Panc1 (cell line): Measurements from ENCODE around the gene PTGS2. TPM values are rescaled to one million over a fixed set of nuclear protein-coding genes. Genes with fewer than 3 reads are reported as not detected.
A peak's percentile ranks its signal among the peaks of the same experiment; 100 is the strongest.

ENCODE experiments used
- ATAC-seq: fragments of 200-7000 bp; cut with Tn5 transposase; 2 replicates; pipeline ENCODE4 v1.9.1; 2020; ENCODE audit warnings: mild to moderate bottlenecking, moderate library complexity
- BruUV-seq: library from RNA; stranded (reverse); fragments of 400-500 nt; replicated peaks from 2 replicates; lab custom pipeline; 2021; lab: Mats Ljungman, UMichigan
- CTCF ChIA-PET: fragments of 300-600 bp; sonication (Branson Sonifier 250); formaldehyde crosslinking; loops from one replicate; lab custom pipeline; 2022; ENCODE audit warnings: antibody characterized with exemption; lab: Charles Lee
- POLR2A ChIA-PET: fragments of 300-600 bp; sonication (Branson Sonifier 250); formaldehyde crosslinking; loops from one replicate; lab custom pipeline; 2022; ENCODE audit warnings: antibody characterized with exemption; lab: Charles Lee
- DNase-seq: peaks from one replicate; pipeline ENCODE4 v3.0.0-alpha.2; 2010; ENCODE audit warnings: low read depth, low spot score
- H3K27ac ChIP-seq: 2 replicates; pipeline ENCODE4 v1.5.1; 2011; ENCODE audit warnings: mild to moderate bottlenecking, low read length, inconsistent platforms
- H3K27me3 ChIP-seq: fragments of 200-500 bp; sonication (Bioruptor generic); 2 replicates; pipeline ENCODE4 v1.6.0; 2014; ENCODE audit warnings: low read length, inconsistent platforms; ENCODE audit not compliant: control insufficient read depth, insufficient read depth
- H3K36me3 ChIP-seq: fragments of 200-500 bp; sonication (Bioruptor generic); 2 replicates; pipeline ENCODE4 v1.5.1; 2014; ENCODE audit warnings: inconsistent platforms, mild to moderate bottlenecking, low read length, moderate library complexity; ENCODE audit not compliant: control insufficient read depth, insufficient read depth
- H3K4me1 ChIP-seq: 2 replicates; pipeline ENCODE4 v1.5.1; 2011; ENCODE audit warnings: inconsistent platforms, mild to moderate bottlenecking, low read length, moderate library complexity; ENCODE audit not compliant: control insufficient read depth, insufficient read depth
- H3K4me3 ChIP-seq, 2 experiments: 2 replicates each; pipeline ENCODE4 v1.5.1; 2011 to 2012; ENCODE audit warnings: low read depth in 2 of 2, low read length in 2 of 2, mild to moderate bottlenecking in 2 of 2, inconsistent platforms in 1 of 2, moderate library complexity in 1 of 2
- H3K9me3 ChIP-seq: fragments of 200-500 bp; sonication (Bioruptor generic); 2 replicates; pipeline ENCODE4 v1.5.1; 2014; ENCODE audit warnings: low read depth, mild to moderate bottlenecking, inconsistent platforms, low read length, moderate library complexity; ENCODE audit not compliant: control insufficient read depth, insufficient read depth
- CTCF ChIP-seq: fragments of 450-650 bp; IDR thresholded peaks from 2 replicates; pipeline ENCODE4 v1.5.1; 2017; ENCODE audit warnings: mild to moderate bottlenecking
- POLR2AphosphoS5 ChIP-seq: IDR thresholded peaks from 2 replicates; pipeline ENCODE4 v1.6.1; 2012; ENCODE audit warnings: mild to moderate bottlenecking, low read depth, low read length, moderate library complexity
- REST ChIP-seq, 2 experiments: IDR thresholded peaks; 2 replicates each; pipeline ENCODE4 v1.6.1; 2011 to 2012; ENCODE audit warnings: low read depth in 2 of 2, control low read depth in 1 of 2, low read length in 1 of 2, mild to moderate bottlenecking in 1 of 2, moderate library complexity in 1 of 2; ENCODE audit not compliant: insufficient read depth in 1 of 2
- SIN3A ChIP-seq: IDR thresholded peaks from 2 replicates; pipeline ENCODE4 v1.6.1; 2012; ENCODE audit warnings: low read depth, mild to moderate bottlenecking, low read length, moderate library complexity, borderline replicate concordance; ENCODE audit not compliant: insufficient read depth
- TCF7L2 ChIP-seq: IDR thresholded peaks from 2 replicates; pipeline ENCODE4 v1.6.1; 2011; ENCODE audit warnings: mild to moderate bottlenecking, low read depth, low read length, inconsistent platforms
- in situ Hi-C: cut with HindIII; loops from 2 replicates; pipeline ENCODE4 v1.10.0; 2016; ENCODE audit warnings: low sequenced_read_pairs, low pct_unique_long_range_greater_than_20kb
- intact Hi-C: fragments of 100-400 bp; cut with micrococcal nuclease; formaldehyde crosslinking; loops from one replicate; pipeline ENCODE4 v1.10.0; 2022; ENCODE audit not compliant: unreplicated experiment
- total RNA-seq: library from RNA; stranded (reverse); gene quantifications from one replicate; pipeline ENCODE4 v1.2.1, GENCODE V29; 2021; ENCODE audit not compliant: unreplicated experiment

Gene PTGS2
- total RNA-seq, 1 experiment from 2014 or later, result not detected

- no TSS peak for BruUV-seq
- CTCF ChIA-PET, result no interaction called here
- H3K4me1 ChIP-seq, result peaks cover 5% of the 10 kb centered on the region; the same call in 1 of the 2 replicates
Observed at GRCh38 chr1:186679924-186680244, 339 bp downstream of the PTGS2 start.

GRCh38 chr1:186678155-186678554, 2.1 kb downstream of the PTGS2 start:
- no peak for ATAC-seq
- in situ Hi-C loops, result no loop called here

More at GRCh38 chr1:186679924-186680244, 339 bp downstream of the PTGS2 start:
- intact Hi-C loops, result loop anchor here (10.0 kb wide), 1 partner anchor 195 kb away; no protein-coding TSS in a partner anchor
- Histone ChIP-seq H3K9me3 (no peaks in the 10 kb centered on the region), H3K4me3 (peak overlapping the region; percentile 49 to 70), H3K36me3 (no peaks in the 10 kb centered on the region), H3K27me3 (peaks cover 19% of the 10 kb centered on the region), H3K27ac (no peak overlapping the region)
- DNase-seq, result no peak
- POLR2A ChIA-PET, result interaction anchor here (0.6 kb wide), 1 partner anchor 311 kb away, joined by 3 read pairs; no protein-coding TSS in a partner anchor
- TF ChIP-seq CTCF, result no peak
- TF ChIP-seq REST (IDR thresholded peaks at IDR 0.05; ENCODE audit: insufficient read depth in 1 of 2, low read depth in 2 of 2, low read length in 1 of 2), result no peak
- no peak for TF ChIP-seq SIN3A
- TF ChIP-seq POLR2AphosphoS5, result no peak
- no peak for TF ChIP-seq TCF7L2
- ATAC-seq, result peak; percentile 62; the same call in 1 of the 2 replicates
- in situ Hi-C loops, result no loop called here

More at GRCh38 chr1:186678155-186678554, 2.1 kb downstream of the PTGS2 start:
- no TSS peak for BruUV-seq
- no peak for DNase-seq
- H3K27me3 ChIP-seq, result peaks cover 19% of the 10 kb centered on the region
- no peak overlapping the region for H3K4me3 ChIP-seq
- H3K36me3 ChIP-seq, result no peaks in the 10 kb centered on the region
- TF ChIP-seq TCF7L2, result no peak
- TF ChIP-seq CTCF, result no peak
- no peak for TF ChIP-seq SIN3A
- no peak for TF ChIP-seq REST (IDR thresholded peaks at IDR 0.05; ENCODE audit: insufficient read depth in 1 of 2, low read depth in 2 of 2, low read length in 1 of 2)
- no peak for TF ChIP-seq POLR2AphosphoS5
- peaks cover 5% of the 10 kb centered on the region; the same call in 1 of the 2 replicates for H3K4me1 ChIP-seq
- POLR2A ChIA-PET, result no interaction called here
- CTCF ChIA-PET, result no interaction called here
- H3K27ac ChIP-seq, result no peak overlapping the region
- no peaks in the 10 kb centered on the region for H3K9me3 ChIP-seq
- intact Hi-C loops, result no loop called here
